Choroid plexus epithelial cell (primary cell): ENCODE data around the gene SULT1C3.

ENCODE experiments used
- DNase-seq: peaks from one replicate; pipeline ENCODE4 v3.0.0-alpha.2; 2010; ENCODE audit warnings: low read depth
- H3K4me3 ChIP-seq: 2 replicates; pipeline ENCODE4 v1.5.1; 2011; ENCODE audit warnings: low read depth, mild to moderate bottlenecking, control low read depth, low read length, moderate library complexity
- CTCF ChIP-seq: conservative IDR thresholded peaks from 2 replicates; pipeline ENCODE4 v1.5.1; 2011; ENCODE audit warnings: low read depth, mild to moderate bottlenecking, control low read depth, inconsistent platforms, low read length, moderate library complexity

Gene SULT1C3

GRCh38 chr2:108215794-108216211, 24.0 kb upstream of the SULT1C3 start:
- peak; percentile 82 for TF ChIP-seq CTCF
- peak; percentile 83 for DNase-seq
- no peak overlapping the region for H3K4me3 ChIP-seq

- no peak for TF ChIP-seq CTCF
- peak; percentile 23 for DNase-seq
Measured at GRCh38 chr2:108217211-108217610, 22.6 kb upstream of the SULT1C3 start.

GRCh38 chr2:108219688-108220087, 20.1 kb upstream of the SULT1C3 start:
- DNase-seq = no peak
- no peak for TF ChIP-seq CTCF
- H3K4me3 ChIP-seq = no peak overlapping the region

More at GRCh38 chr2:108217211-108217610, 22.6 kb upstream of the SULT1C3 start:
- no peak overlapping the region for H3K4me3 ChIP-seq

- H3K4me3 ChIP-seq = no peak overlapping the region
- no peak for DNase-seq
- no peak for TF ChIP-seq CTCF
Measured at GRCh38 chr2:108220191-108220590, 19.6 kb upstream of the SULT1C3 start.

GRCh38 chr2:108220942-108221541, 18.7 kb upstream of the SULT1C3 start:
- H3K4me3 ChIP-seq = no peak overlapping the region
- no peak for DNase-seq
- TF ChIP-seq CTCF = no peak

- H3K4me3 ChIP-seq = no peak overlapping the region
- DNase-seq = no peak
- TF ChIP-seq CTCF = no peak
Measured at GRCh38 chr2:108222261-108222660, 17.5 kb upstream of the SULT1C3 start.

- DNase-seq = no peak
- no peak overlapping the region for H3K4me3 ChIP-seq
- TF ChIP-seq CTCF = no peak
Measured at GRCh38 chr2:108223573-108223972, 16.2 kb upstream of the SULT1C3 start.
